Right lobe of liver (tissue), 6 donors: ENCODE results near the gene TOMM20. TPM values are rescaled to one million over a fixed set of nuclear protein-coding genes. Genes with fewer than 3 reads are reported as not detected.

Experiments
- ATAC-seq, 4 donors: fragments of 200-7000 bp; cut with Tn5 transposase; one replicate each; pipeline ENCODE4 v1.9.1; 2020; ENCODE audit warnings: mild to moderate bottlenecking in 4 of 4, moderate library complexity in 4 of 4
- DNase-seq, 3 donors: peaks; one replicate each; pipeline ENCODE4 v3.0.0-alpha.2; 2020
- H3K27ac ChIP-seq, 3 donors: fragments of 200-600 bp; one replicate each; pipeline ENCODE4 v1.8.0; 2022
- H3K27me3 ChIP-seq, 2 donors: fragments of 200-600 bp; one replicate each; pipeline ENCODE4 v1.8.0; 2022
- H3K36me3 ChIP-seq, 4 donors: fragments of 200-600 bp; sonication (generic) in 1 of 4; one replicate each; pipeline versions ENCODE4 v1.5.1 to v1.8.0; 2017 to 2022; ENCODE audit warnings: control low read depth in 1 of 4
- H3K4me1 ChIP-seq, 4 donors: fragments of 200-600 bp; sonication (generic) in 1 of 4; one replicate each; pipeline versions ENCODE4 v1.5.1 to v1.8.0; 2017 to 2022; ENCODE audit warnings: control low read depth in 1 of 4
- H3K4me3 ChIP-seq, 3 donors: fragments of 200-600 bp; one replicate each; pipeline ENCODE4 v1.8.0; 2022
- H3K9me3 ChIP-seq, 4 donors: fragments of 200-600 bp; sonication (generic) in 1 of 4; one replicate each; pipeline versions ENCODE4 v1.5.1 to v1.8.0; 2017 to 2022; ENCODE audit warnings: control low read depth in 1 of 4
- CTCF ChIP-seq, 4 donors: fragments of 200-600 bp in 3 of 4; fragments of 450-650 bp in 1 of 4; IDR thresholded peaks; one replicate each; pipeline versions ENCODE4 v1.5.1 to v1.8.0; 2016 to 2022; ENCODE audit warnings: antibody characterized with exemption in 4 of 4, mild to moderate bottlenecking in 2 of 4
- POLR2A ChIP-seq: fragments of 450-650 bp; IDR thresholded peaks from one replicate; pipeline ENCODE4 v1.6.1; 2017; ENCODE audit warnings: antibody characterized with exemption, mild to moderate bottlenecking
- WGBS: methylation state at CpG from one replicate; pipeline ENCODE4 v1.1.6; 2018; ENCODE audit warnings: low coverage, low lambda C conversion rate; ENCODE audit not compliant: insufficient coverage; ENCODE audit errors: missing lambda C conversion rate; 5-methylcytosine and 5-hydroxymethylcytosine counted together
- intact Hi-C, 2 donors: fragments of 100-400 bp; cut with DNase I; formaldehyde crosslinking; loops; one replicate each; pipeline versions ENCODE4 v1.11.2 to v1.14.1; 2022
- total RNA-seq, 6 experiments: library from RNA; depleted of rRNA in 2 of 6; stranded (reverse); fragments of >200 nt in 2 of 6; fragmentation: NEBNext Ultra II Directional in 3 of 6; extraction: Animal tissue kit (Norgen Biotek cat#: 25700) in 3 of 6; gene quantifications; one replicate each; pipeline versions ENCODE4 v1.1.0 to v1.2.4, GENCODE V29; 2016 to 2023
- donor health status: DM: no; HTN: yes; CAD: no.
- donor health status: DM: no; HTN: no; CAD: no.
- donor health status: DM: no; HTN: no; CAD: no.
- donor health status: DM: no; HTN: yes; CAD: no.
- donor health status: DM: no; HTN: yes; CAD: no.

Gene TOMM20
- total RNA-seq, 6 experiments from 2014 or later: 33.0 to 59.2 (median 42.7) TPM

DNA sequence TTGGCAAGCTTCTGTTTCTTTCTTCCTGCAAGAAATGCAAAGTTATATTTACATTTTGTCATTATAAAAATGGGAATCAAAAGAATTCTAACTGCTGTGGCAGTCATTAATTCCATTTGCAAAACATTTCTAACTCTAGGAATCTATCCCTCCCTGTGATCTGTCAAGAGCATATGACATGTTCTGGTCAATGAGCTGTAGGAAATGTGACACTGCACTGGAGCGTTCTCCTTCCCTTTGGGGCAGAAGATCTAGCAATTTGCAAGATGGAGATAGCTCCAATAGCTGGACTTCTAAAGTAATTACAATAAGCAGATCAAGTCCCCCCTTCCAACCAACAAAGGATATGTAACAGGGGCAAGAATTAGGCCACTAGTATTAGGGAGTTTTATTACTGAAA, 6.3 kb downstream of the TOMM20 start:
- Histone ChIP-seq H3K36me3 (peaks cover 5 to 40% (median 12%) of the 10 kb centered on the region in 4 donors), H3K9me3 (no peaks in the 10 kb centered on the region), H3K4me1 (peaks cover 0 to 14% (median 2%) of the 10 kb centered on the region in 4 donors), H3K27ac (no peak overlapping the region), H3K4me3 (no peak overlapping the region), H3K27me3 (no peaks in the 10 kb centered on the region)
- TF ChIP-seq POLR2A (no peak), CTCF (IDR thresholded peaks at IDR 0.05) (no peak)
- no peak for DNase-seq
- 63% methylated on average over 1 of the region's 1 CpG for WGBS
- no peak for ATAC-seq
- intact Hi-C loops: no loop called here

GRCh38 chr1:235113183-235113917, 15.3 kb downstream of the TOMM20 start:
- TF ChIP-seq CTCF (IDR thresholded peaks at IDR 0.05) (no peak), POLR2A (no peak)
- ATAC-seq (no peak), DNase-seq (peak in 1 of 3 donors; percentile 14)
- Histone ChIP-seq H3K27ac (no peak overlapping the region), H3K4me3 (no peak overlapping the region), H3K9me3 (no peaks in the 10 kb centered on the region), H3K4me1 (no peaks in the 10 kb centered on the region), H3K27me3 (no peaks in the 10 kb centered on the region), H3K36me3 (peaks cover 0 to 83% (median 21%) of the 10 kb centered on the region in 4 donors)
- WGBS: 86% methylated on average over 4 of the region's 7 CpGs
- intact Hi-C loops: no loop called here

DNA sequence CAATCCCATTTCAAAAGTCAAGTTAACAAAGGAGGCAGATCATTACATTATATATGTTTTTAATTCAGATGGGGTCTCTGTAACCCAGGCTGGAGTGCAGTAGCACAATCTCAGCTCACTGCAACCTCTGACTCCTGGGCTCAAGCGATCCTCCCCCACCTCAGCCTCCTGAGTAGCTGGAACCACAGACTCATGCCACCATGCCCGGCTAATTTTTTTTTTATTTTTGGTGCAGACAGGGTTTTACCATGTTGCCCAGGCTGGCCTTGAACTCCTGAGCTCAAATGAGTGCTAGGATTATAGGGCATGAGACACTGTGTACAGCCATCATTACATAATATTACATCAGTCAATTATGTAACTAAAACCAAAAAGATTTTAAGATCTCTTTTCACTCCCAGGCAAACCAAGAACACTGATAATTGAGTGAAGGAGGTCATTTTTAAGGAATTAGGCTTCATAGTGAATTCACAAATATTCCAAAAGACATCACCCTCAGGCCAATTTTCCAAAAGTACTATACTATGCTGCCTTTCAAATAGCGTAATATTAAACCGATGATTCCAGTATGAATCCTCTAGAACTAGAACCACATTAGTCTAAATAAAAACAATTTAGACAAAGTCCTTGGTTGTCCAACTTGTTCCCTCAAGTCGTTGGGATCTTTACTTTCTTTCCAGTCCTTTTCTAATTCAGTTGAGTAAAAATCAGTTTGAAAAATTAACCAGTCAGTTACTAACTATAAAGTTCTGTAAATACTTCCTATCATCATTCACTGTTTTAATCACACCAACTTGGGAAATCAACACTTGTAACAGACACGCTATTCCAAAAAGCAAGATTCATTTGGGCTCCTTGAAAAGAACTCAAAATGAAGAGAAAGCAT, 16.1 kb downstream of the TOMM20 start:
- peak in 1 of 3 donors; percentile 23 for DNase-seq
- H3K36me3 ChIP-seq: peaks cover 0 to 75% (median 19%) of the 10 kb centered on the region in 4 donors
- H3K27ac ChIP-seq: no peak overlapping the region
- H3K4me3 ChIP-seq: no peak overlapping the region
- WGBS: 83% methylated on average over 6 of the region's 6 CpGs
- no peaks in the 10 kb centered on the region for H3K27me3 ChIP-seq
- H3K9me3 ChIP-seq: no peaks in the 10 kb centered on the region
- H3K4me1 ChIP-seq: no peaks in the 10 kb centered on the region
- intact Hi-C loops: no loop called here
- ATAC-seq: peak in 2 of 4 donors; percentile 26 to 40
- no peak for TF ChIP-seq CTCF (IDR thresholded peaks at IDR 0.05)
- no peak for TF ChIP-seq POLR2A

DNA sequence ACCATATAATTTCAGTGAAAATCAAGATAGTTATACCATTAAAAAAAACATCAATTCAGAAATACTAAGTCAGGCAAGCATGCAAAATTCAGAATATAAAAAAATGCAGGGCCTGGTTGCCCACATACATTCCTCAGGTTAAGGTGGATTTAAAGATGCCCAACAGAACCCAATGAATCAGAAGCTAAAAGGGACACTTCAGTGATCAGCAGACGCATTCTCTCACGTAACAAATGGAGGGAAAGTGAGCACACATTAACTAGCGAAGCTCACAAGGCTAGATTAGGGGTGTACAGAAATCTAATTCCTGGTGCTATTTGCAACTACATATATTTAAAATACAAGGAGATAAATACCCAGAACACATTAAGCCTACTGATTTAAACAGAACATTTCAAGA, 17.5 kb downstream of the TOMM20 start:
- 89% methylated on average over 3 of the region's 3 CpGs for WGBS

More for the DNA sequence above, 17.5 kb downstream of the TOMM20 start:
- H3K27ac ChIP-seq: no peak overlapping the region
- ATAC-seq (no peak), DNase-seq (no peak)
- H3K9me3 ChIP-seq: no peaks in the 10 kb centered on the region
- no peaks in the 10 kb centered on the region for H3K4me1 ChIP-seq
- TF ChIP-seq CTCF (IDR thresholded peaks at IDR 0.05) (no peak), POLR2A (no peak)
- H3K36me3 ChIP-seq: peaks cover 0 to 67% (median 18%) of the 10 kb centered on the region in 4 donors
- no peaks in the 10 kb centered on the region for H3K27me3 ChIP-seq
- H3K4me3 ChIP-seq: no peak overlapping the region
- intact Hi-C loops: no loop called here
